OCI-LY7 (cell line): ENCODE results near the gene VAMP2.

ENCODE experiments used
- EZH2phosphoT487 ChIP-seq: fragments of 200-600 bp; sonication (generic); IDR thresholded peaks from 2 replicates; pipeline ENCODE4 v1.6.1; 2018; ENCODE audit warnings: low read depth, borderline replicate concordance, mild to moderate bottlenecking, mixed run types, antibody characterized with exemption, low read length, moderate library complexity, mixed read lengths
- TF ChIP-seq, protein P1 (sequence below): fragments of 200-600 bp; sonication (generic); conservative IDR thresholded peaks from 2 replicates; pipeline ENCODE4 v1.5.1; 2014; ENCODE audit warnings: mild to moderate bottlenecking, antibody characterized with exemption, low read length, moderate library complexity, mixed read lengths

DNA sequence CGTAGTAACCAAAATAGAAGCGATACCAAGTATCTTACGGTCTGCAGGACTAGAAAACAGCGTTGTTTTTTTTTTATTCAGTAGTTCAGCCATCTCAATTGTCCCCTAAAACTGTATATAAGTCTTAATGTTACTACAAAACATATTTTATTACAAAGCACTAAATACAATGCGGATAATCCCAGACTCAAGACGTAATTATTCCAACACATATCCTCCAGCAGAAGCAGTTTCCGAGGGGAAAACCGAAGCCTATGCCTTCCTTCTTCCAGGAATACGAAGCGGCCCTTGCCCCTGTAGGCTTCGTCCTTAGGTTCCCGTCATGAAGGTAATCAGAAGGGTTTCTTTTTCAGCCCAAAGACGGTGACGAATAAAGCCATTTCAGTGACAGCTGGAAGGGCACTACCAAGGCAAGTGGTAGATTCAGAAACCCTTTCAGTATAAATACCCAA, 11.1 kb upstream of the VAMP2 start:
- TF ChIP-seq, protein P1, sequence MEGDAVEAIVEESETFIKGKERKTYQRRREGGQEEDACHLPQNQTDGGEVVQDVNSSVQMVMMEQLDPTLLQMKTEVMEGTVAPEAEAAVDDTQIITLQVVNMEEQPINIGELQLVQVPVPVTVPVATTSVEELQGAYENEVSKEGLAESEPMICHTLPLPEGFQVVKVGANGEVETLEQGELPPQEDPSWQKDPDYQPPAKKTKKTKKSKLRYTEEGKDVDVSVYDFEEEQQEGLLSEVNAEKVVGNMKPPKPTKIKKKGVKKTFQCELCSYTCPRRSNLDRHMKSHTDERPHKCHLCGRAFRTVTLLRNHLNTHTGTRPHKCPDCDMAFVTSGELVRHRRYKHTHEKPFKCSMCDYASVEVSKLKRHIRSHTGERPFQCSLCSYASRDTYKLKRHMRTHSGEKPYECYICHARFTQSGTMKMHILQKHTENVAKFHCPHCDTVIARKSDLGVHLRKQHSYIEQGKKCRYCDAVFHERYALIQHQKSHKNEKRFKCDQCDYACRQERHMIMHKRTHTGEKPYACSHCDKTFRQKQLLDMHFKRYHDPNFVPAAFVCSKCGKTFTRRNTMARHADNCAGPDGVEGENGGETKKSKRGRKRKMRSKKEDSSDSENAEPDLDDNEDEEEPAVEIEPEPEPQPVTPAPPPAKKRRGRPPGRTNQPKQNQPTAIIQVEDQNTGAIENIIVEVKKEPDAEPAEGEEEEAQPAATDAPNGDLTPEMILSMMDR, result no peak
- TF ChIP-seq EZH2phosphoT487, result no peak
